OCI-LY1 (cell line): ENCODE data around the gene NOS3.

Experiments
- H2AFZ ChIP-seq: fragments of 200-600 bp; sonication (generic), shearing (Covaris generic); 2 replicates; pipeline ENCODE4 v1.6.0; 2014; ENCODE audit warnings: antibody characterized with exemption, mild to moderate bottlenecking, low read length
- H3F3A ChIP-seq: fragments of 200-600 bp; sonication (generic), shearing (Covaris generic); 2 replicates; pipeline ENCODE4 v1.6.0; 2014; ENCODE audit warnings: mild to moderate bottlenecking, antibody characterized with exemption, low read length, moderate library complexity; ENCODE audit not compliant: insufficient read depth
- H3K27ac ChIP-seq: fragments of 200-600 bp; sonication (generic); 2 replicates; pipeline ENCODE4 v1.5.1; 2014; ENCODE audit warnings: low read length, mixed run types, mild to moderate bottlenecking, low read depth; ENCODE audit not compliant: poor library complexity, severe bottlenecking
- H3K27me3 ChIP-seq: fragments of 200-600 bp; sonication (generic); 2 replicates; pipeline ENCODE4 v1.6.0; 2014; ENCODE audit warnings: antibody characterized with exemption, mild to moderate bottlenecking, low read length, moderate library complexity; ENCODE audit not compliant: insufficient read depth
- H3K36me3 ChIP-seq: fragments of 200-600 bp; sonication (generic); 2 replicates; pipeline ENCODE4 v1.6.1; 2014; ENCODE audit warnings: mild to moderate bottlenecking, antibody characterized with exemption, low read length, moderate library complexity, mixed read lengths; ENCODE audit not compliant: insufficient read depth
- H3K4me1 ChIP-seq: fragments of 200-600 bp; sonication (generic); 2 replicates; pipeline ENCODE4 v1.5.1; 2014; ENCODE audit warnings: mild to moderate bottlenecking, low read length, moderate library complexity; ENCODE audit not compliant: insufficient read depth, severe bottlenecking
- H3K4me2 ChIP-seq: fragments of 200-600 bp; sonication (generic), shearing (Covaris generic); 2 replicates; pipeline ENCODE4 v1.6.1; 2014; ENCODE audit warnings: low read length
- H3K4me3 ChIP-seq: fragments of 200-600 bp; sonication (generic); 2 replicates; pipeline ENCODE4 v1.5.1; 2014; ENCODE audit warnings: low read length, low read depth, mild to moderate bottlenecking, mixed read lengths; ENCODE audit not compliant: poor library complexity, severe bottlenecking
- H3K79me2 ChIP-seq: fragments of 200-600 bp; shearing (Covaris generic); 2 replicates; pipeline ENCODE4 v1.6.1; 2016; ENCODE audit warnings: mixed run types, low read length, mixed read lengths; ENCODE audit not compliant: insufficient read depth
- H3K9ac ChIP-seq: fragments of 200-600 bp; sonication (generic), shearing (Covaris generic); 2 replicates; pipeline ENCODE4 v1.6.1; 2014; ENCODE audit warnings: mild to moderate bottlenecking, low read length, mixed read lengths
- H3K9me2 ChIP-seq: fragments of 200-600 bp; sonication (generic), shearing (Covaris generic); 2 replicates; pipeline ENCODE4 v1.6.1; 2014; ENCODE audit warnings: low read depth, mild to moderate bottlenecking, low read length, mixed read lengths
- H3K9me3 ChIP-seq: fragments of 200-600 bp; shearing (Covaris generic); 2 replicates; pipeline ENCODE4 v1.6.1; 2014; ENCODE audit warnings: low read length, mixed read lengths
- H4K20me1 ChIP-seq: fragments of 200-600 bp; sonication (generic), shearing (Covaris generic); 2 replicates; pipeline ENCODE4 v1.6.0; 2016; ENCODE audit warnings: mild to moderate bottlenecking, low read length; ENCODE audit not compliant: insufficient read depth
- CTCF ChIP-seq: fragments of 200-600 bp; sonication (generic), shearing (Covaris generic); IDR thresholded peaks from 2 replicates; pipeline ENCODE4 v1.5.1; 2017; ENCODE audit warnings: mild to moderate bottlenecking, antibody characterized with exemption, low read length, moderate library complexity, mixed read lengths
- EZH2 ChIP-seq: fragments of 200-600 bp; sonication (generic), shearing (Covaris generic); IDR thresholded peaks from 2 replicates; pipeline ENCODE4 v1.8.0; 2017; ENCODE audit warnings: borderline replicate concordance, mixed run types, mild to moderate bottlenecking, antibody characterized with exemption, low read length, moderate library complexity, mixed read lengths

NOS3 gene

GRCh38 chr7:150992051-150992640, 1.3 kb downstream of the NOS3 start:
- Histone ChIP-seq H4K20me1 (no peaks in the 10 kb centered on the region), H3K9me2 (no peaks in the 10 kb centered on the region), H3K79me2 (no peaks in the 10 kb centered on the region), H3K4me3 (no peak overlapping the region), H2AFZ (no peak overlapping the region), H3K9me3 (peaks cover 4% of the 10 kb centered on the region; the same call in 1 of the 2 replicates), H3K36me3 (no peaks in the 10 kb centered on the region; the same call in 1 of the 2 replicates), H3F3A (no peaks in the 10 kb centered on the region), H3K27ac (no peak overlapping the region), H3K4me1 (peaks cover 5% of the 10 kb centered on the region), H3K27me3 (peaks cover 21% of the 10 kb centered on the region; the same call in 1 of the 2 replicates), H3K9ac (no peak overlapping the region), H3K4me2 (no peak overlapping the region)
- TF ChIP-seq EZH2 = no peak

DNA sequence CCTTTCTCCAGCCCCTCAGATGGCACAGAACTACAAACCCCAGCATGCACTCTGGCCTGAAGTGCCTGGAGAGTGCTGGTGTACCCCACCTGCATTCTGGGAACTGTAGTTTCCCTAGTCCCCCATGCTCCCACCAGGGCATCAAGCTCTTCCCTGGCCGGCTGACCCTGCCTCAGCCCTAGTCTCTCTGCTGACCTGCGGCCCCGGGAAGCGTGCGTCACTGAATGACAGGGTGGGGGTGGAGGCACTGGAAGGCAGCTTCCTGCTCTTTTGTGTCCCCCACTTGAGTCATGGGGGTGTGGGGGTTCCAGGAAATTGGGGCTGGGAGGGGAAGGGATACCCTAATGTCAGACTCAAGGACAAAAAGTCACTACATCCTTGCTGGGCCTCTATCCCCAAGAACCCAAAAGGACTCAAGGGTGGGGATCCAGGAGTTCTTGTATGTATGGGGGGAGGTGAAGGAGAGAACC, 2.1 kb downstream of the NOS3 start:
- Histone ChIP-seq H3K36me3 (no peaks in the 10 kb centered on the region; the same call in 1 of the 2 replicates), H3F3A (no peaks in the 10 kb centered on the region), H3K4me3 (no peak overlapping the region), H3K9me3 (peaks cover 4% of the 10 kb centered on the region; the same call in 1 of the 2 replicates), H2AFZ (no peak overlapping the region), H3K4me2 (no peak overlapping the region), H3K9me2 (no peaks in the 10 kb centered on the region), H3K4me1 (peaks cover 5% of the 10 kb centered on the region), H3K27me3 (peaks cover 21% of the 10 kb centered on the region; the same call in 1 of the 2 replicates), H3K79me2 (no peaks in the 10 kb centered on the region), H4K20me1 (no peaks in the 10 kb centered on the region), H3K9ac (no peak overlapping the region), H3K27ac (no peak overlapping the region)
- TF ChIP-seq EZH2 (no peak), CTCF (no peak)

- Histone ChIP-seq H2AFZ (no peak overlapping the region), H4K20me1 (no peaks in the 10 kb centered on the region), H3K27ac (no peak overlapping the region), H3K9ac (no peak overlapping the region), H3K4me1 (peaks cover 5% of the 10 kb centered on the region), H3K9me3 (peaks cover 4% of the 10 kb centered on the region; the same call in 1 of the 2 replicates), H3K79me2 (no peaks in the 10 kb centered on the region), H3K27me3 (peaks cover 21% of the 10 kb centered on the region; the same call in 1 of the 2 replicates), H3K4me3 (no peak overlapping the region), H3K9me2 (no peaks in the 10 kb centered on the region), H3F3A (no peaks in the 10 kb centered on the region), H3K4me2 (no peak overlapping the region), H3K36me3 (no peaks in the 10 kb centered on the region; the same call in 1 of the 2 replicates)
- TF ChIP-seq EZH2 = no peak
- TF ChIP-seq CTCF = no peak
These were observed 2.7 kb downstream of the NOS3 start for GRCh38 chr7:150993511-150993910.
